Mucosa of rectum (tissue), 2 donors: ENCODE data around the gene ADORA3.

Experiments used
- H3K27ac ChIP-seq, 2 donors: one replicate each; pipeline ENCODE4 v1.7.0; 2013; ENCODE audit warnings: inconsistent platforms in 2 of 2, low read depth in 2 of 2, low read length in 2 of 2
- H3K27me3 ChIP-seq, 2 donors: one replicate each; pipeline ENCODE4 v1.7.0; 2013; ENCODE audit warnings: low read length in 2 of 2; ENCODE audit not compliant: control insufficient read depth in 2 of 2, insufficient read depth in 2 of 2
- H3K36me3 ChIP-seq, 2 donors: one replicate each; pipeline ENCODE4 v1.7.0; 2013; ENCODE audit warnings: low read length in 2 of 2; ENCODE audit not compliant: control insufficient read depth in 2 of 2, insufficient read depth in 2 of 2
- H3K4me1 ChIP-seq, 2 donors: one replicate each; pipeline ENCODE4 v1.7.0; 2013; ENCODE audit warnings: low read length in 2 of 2, mild to moderate bottlenecking in 1 of 2; ENCODE audit not compliant: control insufficient read depth in 2 of 2, insufficient read depth in 2 of 2
- H3K4me3 ChIP-seq, 2 donors: one replicate each; pipeline ENCODE4 v1.7.0; 2013; ENCODE audit warnings: low read length in 2 of 2
- H3K9ac ChIP-seq, 2 donors: one replicate each; pipeline ENCODE4 v1.7.0; 2013; ENCODE audit warnings: low read length in 2 of 2, low read depth in 1 of 2, mild to moderate bottlenecking in 1 of 2
- H3K9me3 ChIP-seq, 2 donors: one replicate each; pipeline ENCODE4 v1.7.0; 2013; ENCODE audit warnings: low read length in 2 of 2; ENCODE audit not compliant: control insufficient read depth in 2 of 2
- donor health status: healthy.
- donor health status: Normal muscosa, but diverticular disease.

The ADORA3 gene

DNA sequence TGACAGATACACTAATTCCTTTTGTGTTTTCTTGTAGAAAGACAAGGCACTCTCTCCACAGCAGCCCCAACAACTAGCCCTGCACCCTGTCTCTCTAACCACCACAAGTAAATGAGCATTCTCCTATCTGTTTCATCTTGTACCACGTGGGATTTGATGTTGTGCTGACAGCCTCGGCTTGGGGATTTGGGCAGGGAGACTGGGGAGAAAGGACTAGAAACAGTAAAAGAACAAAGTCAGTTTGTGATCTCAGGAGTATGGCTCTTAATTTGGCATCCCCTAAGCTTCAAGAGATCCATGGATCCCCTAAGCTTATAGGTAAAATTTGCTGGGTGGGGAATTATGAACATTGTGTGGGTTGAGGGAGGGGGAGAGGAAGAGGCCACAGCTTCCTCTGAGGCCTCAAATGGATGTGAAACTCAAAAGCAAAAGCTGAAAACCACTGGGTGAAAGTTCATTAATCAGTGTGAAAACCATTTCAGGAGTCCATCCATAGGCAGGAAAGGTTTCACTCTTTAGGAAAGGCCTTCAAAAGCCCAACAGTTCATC, 26.6 kb downstream of the ADORA3 start:
- peak overlapping the region in 1 of 2 donors; percentile 40 for H3K4me3 ChIP-seq
- H3K27me3 ChIP-seq: no peaks in the 10 kb centered on the region
- peak overlapping the region; percentile 37 to 56 for H3K27ac ChIP-seq
- H3K36me3 ChIP-seq: no peaks in the 10 kb centered on the region
- no peaks in the 10 kb centered on the region for H3K9me3 ChIP-seq
- no peaks in the 10 kb centered on the region for H3K4me1 ChIP-seq
- peak overlapping the region in 1 of 2 donors; percentile 7 for H3K9ac ChIP-seq

- no peak overlapping the region for H3K9ac ChIP-seq
- H3K4me3 ChIP-seq: no peak overlapping the region
- no peaks in the 10 kb centered on the region for H3K36me3 ChIP-seq
- peak overlapping the region; percentile 37 to 56 for H3K27ac ChIP-seq
- H3K9me3 ChIP-seq: no peaks in the 10 kb centered on the region
- no peaks in the 10 kb centered on the region for H3K4me1 ChIP-seq
- H3K27me3 ChIP-seq: no peaks in the 10 kb centered on the region
These were observed 27.2 kb downstream of the ADORA3 start for GRCh38 chr1:111476214-111476613.

DNA sequence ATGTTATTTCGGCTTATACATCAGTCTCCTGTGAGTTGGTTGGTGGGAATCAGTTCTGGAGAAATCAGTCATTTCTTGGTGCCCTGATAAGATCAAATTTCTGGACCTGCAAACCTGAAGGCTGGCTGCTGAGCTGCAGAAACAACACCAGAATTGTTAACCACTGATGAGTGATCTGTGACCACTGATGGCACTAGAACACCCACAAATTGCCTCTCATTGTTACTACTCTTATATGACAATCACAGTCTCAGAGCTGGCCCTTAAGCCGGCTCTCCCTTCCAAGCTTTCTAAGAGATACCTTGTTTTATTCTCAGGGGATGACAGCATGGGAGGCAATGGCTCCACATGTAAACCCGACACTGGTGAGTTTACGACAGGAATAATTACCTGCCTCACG, 27.7 kb downstream of the ADORA3 start:
- Histone ChIP-seq H3K27ac (no peak overlapping the region), H3K9ac (no peak overlapping the region), H3K27me3 (no peaks in the 10 kb centered on the region), H3K9me3 (no peaks in the 10 kb centered on the region), H3K4me3 (peak overlapping the region in 1 of 2 donors; percentile 21), H3K36me3 (no peaks in the 10 kb centered on the region), H3K4me1 (no peaks in the 10 kb centered on the region)

DNA sequence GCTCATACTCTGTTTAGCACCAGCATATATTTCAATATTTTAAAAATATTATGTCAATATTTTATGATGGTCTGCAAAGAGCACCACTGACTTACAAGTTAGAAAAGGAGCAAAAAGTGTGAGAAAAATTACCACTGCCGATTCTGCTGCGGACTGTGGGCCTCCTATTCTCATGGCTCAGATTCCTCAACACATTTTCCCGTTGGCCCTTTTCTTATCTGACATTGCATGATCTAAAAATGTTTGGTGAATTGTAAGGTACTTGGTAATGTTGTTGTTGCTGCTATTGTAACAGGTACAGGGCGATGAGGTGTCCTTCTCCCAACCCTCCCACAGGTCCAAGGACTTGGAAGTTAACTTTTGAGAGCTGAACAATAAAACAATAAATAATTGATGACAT, 28.9 kb downstream of the ADORA3 start:
- Histone ChIP-seq H3K9ac (peak overlapping the region; percentile 26 to 52), H3K4me1 (peaks cover 0 to 3% of the 10 kb centered on the region in 2 donors), H3K27ac (peak overlapping the region; percentile 31 to 53)

GRCh38 chr1:111474106-111474505, 29.3 kb downstream of the ADORA3 start:
- H3K4me3 ChIP-seq: peak overlapping the region in 1 of 2 donors; percentile 39
- peaks cover 6 to 9% of the 10 kb centered on the region in 2 donors for H3K36me3 ChIP-seq
- H3K9me3 ChIP-seq: no peaks in the 10 kb centered on the region
- no peaks in the 10 kb centered on the region for H3K27me3 ChIP-seq
- H3K4me1 ChIP-seq: peaks cover 0 to 3% of the 10 kb centered on the region in 2 donors
- peak overlapping the region; percentile 26 to 52 for H3K9ac ChIP-seq
- peak overlapping the region; percentile 31 to 53 for H3K27ac ChIP-seq

More for the DNA sequence above, 28.9 kb downstream of the ADORA3 start:
- H3K36me3 ChIP-seq: peaks cover 5 to 6% of the 10 kb centered on the region in 2 donors
- no peaks in the 10 kb centered on the region for H3K27me3 ChIP-seq
- peak overlapping the region in 1 of 2 donors; percentile 39 for H3K4me3 ChIP-seq
- no peaks in the 10 kb centered on the region for H3K9me3 ChIP-seq

GRCh38 chr1:111471538-111471937, 31.9 kb downstream of the ADORA3 start:
- H3K9ac ChIP-seq: no peak overlapping the region
- H3K4me3 ChIP-seq: no peak overlapping the region
- H3K9me3 ChIP-seq: no peaks in the 10 kb centered on the region
- peak overlapping the region; percentile 6 to 32 for H3K27ac ChIP-seq
- H3K27me3 ChIP-seq: no peaks in the 10 kb centered on the region
- H3K4me1 ChIP-seq: peaks cover 0 to 3% of the 10 kb centered on the region in 2 donors
- peaks cover 16 to 22% of the 10 kb centered on the region in 2 donors for H3K36me3 ChIP-seq

- no peak overlapping the region for H3K9ac ChIP-seq
- H3K36me3 ChIP-seq: peaks cover 16 to 22% of the 10 kb centered on the region in 2 donors
- peak overlapping the region; percentile 16 to 53 for H3K27ac ChIP-seq
- no peak overlapping the region for H3K4me3 ChIP-seq
- H3K4me1 ChIP-seq: peaks cover 0 to 3% of the 10 kb centered on the region in 2 donors
- no peaks in the 10 kb centered on the region for H3K27me3 ChIP-seq
- H3K9me3 ChIP-seq: no peaks in the 10 kb centered on the region
These were observed 32.4 kb downstream of the ADORA3 start for GRCh38 chr1:111471012-111471411.

- H3K9me3 ChIP-seq: no peaks in the 10 kb centered on the region
- no peaks in the 10 kb centered on the region for H3K27me3 ChIP-seq
- peaks cover 16 to 22% of the 10 kb centered on the region in 2 donors for H3K36me3 ChIP-seq
- no peak overlapping the region for H3K4me3 ChIP-seq
- H3K9ac ChIP-seq: no peak overlapping the region
- peak overlapping the region; percentile 16 to 53 for H3K27ac ChIP-seq
- H3K4me1 ChIP-seq: peaks cover 0 to 3% of the 10 kb centered on the region in 2 donors
These were observed 32.8 kb downstream of the ADORA3 start for GRCh38 chr1:111470596-111470995.

GRCh38 chr1:111469539-111469938, 33.9 kb downstream of the ADORA3 start:
- Histone ChIP-seq H3K27ac (no peak overlapping the region), H3K9ac (no peak overlapping the region), H3K4me1 (peaks cover 0 to 3% of the 10 kb centered on the region in 2 donors), H3K36me3 (peaks cover 16 to 22% of the 10 kb centered on the region in 2 donors), H3K9me3 (no peaks in the 10 kb centered on the region), H3K4me3 (no peak overlapping the region), H3K27me3 (no peaks in the 10 kb centered on the region)

GRCh38 chr1:111468717-111469100, 34.7 kb downstream of the ADORA3 start:
- Histone ChIP-seq H3K27me3 (no peaks in the 10 kb centered on the region), H3K4me3 (no peak overlapping the region), H3K27ac (no peak overlapping the region), H3K9me3 (no peaks in the 10 kb centered on the region), H3K4me1 (peaks cover 0 to 3% of the 10 kb centered on the region in 2 donors), H3K9ac (no peak overlapping the region), H3K36me3 (peaks cover 16 to 22% of the 10 kb centered on the region in 2 donors)
